K562 (cell line): ENCODE results near the gene CUTA. TPM values are rescaled to one million over a fixed set of nuclear protein-coding genes. Genes with fewer than 3 reads are reported as not detected.

Experiments used
- ATAC-seq: fragments of 200-7000 bp; cut with Tn5 transposase; 3 replicates; pipeline ENCODE4 v1.9.1; 2020; ENCODE audit warnings: moderate library complexity
- BruUV-seq: library from RNA; stranded (reverse); fragments of 400-500 nt; replicated peaks from 2 replicates; lab custom pipeline; 2021; lab: Mats Ljungman, UMichigan
- CTCF ChIA-PET: fragments of 300-600 bp; formaldehyde crosslinking; extraction: SDS; loops from one replicate; lab custom pipeline; 2021; ENCODE audit warnings: low intra/inter-chr PET ratio; lab: Yijun Ruan, JAX
- POLR2A ChIA-PET: fragments of 300-600, 350-650 bp; sonication (Branson Sonifier 250); formaldehyde crosslinking; extraction: SDS; loops from one replicate; lab custom pipeline; 2021; ENCODE audit warnings: antibody characterized with exemption, inconsistent platforms; lab: Yijun Ruan, JAX
- DNase-seq, 4 experiments: peaks; one replicate each; pipeline versions ENCODE4 v3.0.0 to v3.0.0-alpha.2; 2011 to 2018; ENCODE audit warnings: low spot score in 3 of 4, mixed read lengths in 3 of 4; ENCODE audit errors: extremely low read depth in 1 of 4
- FAIRE-seq: peaks from 2 replicates; lab custom pipeline; 2011; peaks lifted over from hg19 to GRCh38; lab: Jason Lieb, UNC
- H2AFZ ChIP-seq: 2 replicates; pipeline ENCODE4 v1.6.0; 2011; ENCODE audit warnings: low read depth, low read length, control low read depth, inconsistent platforms
- H3K27ac ChIP-seq: fragments of 200-600 bp; 3 replicates; pipeline ENCODE4 v1.8.0; 2011; ENCODE audit warnings: low read depth, mild to moderate bottlenecking, control low read depth, inconsistent platforms, low read length, moderate library complexity, mixed read lengths; ENCODE audit errors: extremely low read depth
- H3K27me3 ChIP-seq, 2 experiments: fragments of 300-600 bp in 1 of 2; 2 replicates in 1 of 2; 3 replicates in 1 of 2; pipeline versions ENCODE4 v1.6.0 to v1.8.0; 2011; ENCODE audit warnings: inconsistent platforms in 2 of 2, low read length in 2 of 2, mild to moderate bottlenecking in 1 of 2, mixed read lengths in 1 of 2, moderate library complexity in 1 of 2; ENCODE audit not compliant: control insufficient read depth in 2 of 2, insufficient read depth in 2 of 2
- H3K36me3 ChIP-seq: fragments of 300-600 bp; 3 replicates; pipeline ENCODE4 v1.8.0; 2011; ENCODE audit warnings: mild to moderate bottlenecking, low read length, inconsistent platforms; ENCODE audit not compliant: control insufficient read depth, insufficient read depth
- H3K4me1 ChIP-seq, 2 experiments: fragments of 200-600 bp in 1 of 2; replicated peaks in 1 of 2; 2 replicates in 1 of 2; 3 replicates in 1 of 2; pipeline versions ENCODE4 v1.5.1 to v1.8.0; 2011; ENCODE audit warnings: inconsistent platforms in 2 of 2, low read length in 2 of 2, mild to moderate bottlenecking in 1 of 2, mixed read lengths in 1 of 2, moderate library complexity in 1 of 2; ENCODE audit not compliant: control insufficient read depth in 2 of 2, insufficient read depth in 2 of 2
- H3K4me2 ChIP-seq: 2 replicates; pipeline ENCODE4 v1.6.1; 2011; ENCODE audit warnings: low read length, control low read depth, inconsistent platforms, mixed read lengths; ENCODE audit not compliant: insufficient read depth
- H3K4me3 ChIP-seq: fragments of 200-600 bp; sonication (generic), shearing (Covaris generic); 2 replicates; pipeline ENCODE4 v1.5.1; 2016; ENCODE audit warnings: control low read depth, inconsistent platforms
- H3K79me2 ChIP-seq: fragments of 200-600 bp; 3 replicates; pipeline ENCODE4 v1.8.0; 2011; ENCODE audit warnings: low read length, inconsistent platforms; ENCODE audit not compliant: control insufficient read depth, insufficient read depth
- H3K9ac ChIP-seq, 2 experiments: 2 replicates each; pipeline versions ENCODE4 v1.6.0 to v1.6.1; 2011; ENCODE audit warnings: low read depth in 2 of 2, low read length in 2 of 2, control low read depth in 1 of 2, inconsistent platforms in 1 of 2, mild to moderate bottlenecking in 1 of 2, mixed read lengths in 1 of 2; ENCODE audit not compliant: insufficient read depth in 1 of 2
- H3K9me1 ChIP-seq: one replicate; pipeline ENCODE4 v1.6.0; 2011; ENCODE audit warnings: inconsistent platforms, mild to moderate bottlenecking, low read length, moderate library complexity; ENCODE audit not compliant: control insufficient read depth, insufficient read depth
- H3K9me3 ChIP-seq: replicated peaks from 2 replicates; pipeline ENCODE4 v1.5.1; 2011; ENCODE audit warnings: low read depth, low read length, inconsistent platforms; ENCODE audit not compliant: control insufficient read depth, insufficient read depth
- H4K20me1 ChIP-seq: replicated peaks from 2 replicates; pipeline ENCODE4 v1.6.1; 2011; ENCODE audit warnings: low read length, inconsistent platforms, mixed read lengths; ENCODE audit not compliant: control insufficient read depth, insufficient read depth
- ATF1 ChIP-seq, 2 experiments: fragments of 450-650 bp in 1 of 2; IDR thresholded peaks; 2 replicates each; pipeline ENCODE4 v1.6.1; 2016; ENCODE audit warnings: missing compliant biosample characterization in 1 of 2, missing genetic modification characterization in 1 of 2
- CEBPB ChIP-seq: fragments of 450-650 bp; IDR thresholded peaks from 2 replicates; pipeline ENCODE4 v1.6.1; 2016; ENCODE audit warnings: missing genetic modification characterization, missing compliant biosample characterization
- ETV6 ChIP-seq, 3 experiments: fragments of 150-350 bp in 1 of 3; sonication (generic) in 1 of 3; formaldehyde crosslinking in 1 of 3; IDR thresholded peaks; 2 replicates each; pipeline versions ENCODE4 v1.6.1 to v1.8.0; 2014 to 2022; ENCODE audit warnings: borderline replicate concordance in 2 of 3, low read depth in 2 of 3, antibody characterized with exemption in 1 of 3, low read length in 1 of 3, mild to moderate bottlenecking in 1 of 3, missing genetic modification reagents in 1 of 3
- GTF2A2 ChIP-seq: IDR thresholded peaks from 2 replicates; pipeline ENCODE4 v1.6.1; 2016; ENCODE audit warnings: mild to moderate bottlenecking, missing genetic modification characterization, missing compliant biosample characterization
- KDM1A ChIP-seq, 2 experiments: fragments of 450-650 bp; IDR thresholded peaks; 2 replicates each; pipeline ENCODE4 v1.6.1; 2016; ENCODE audit warnings: mild to moderate bottlenecking in 2 of 2
- KHSRP ChIP-seq: fragments of 450-650 bp; IDR thresholded peaks from 2 replicates; pipeline ENCODE4 v1.6.1; 2017
- PHB2 ChIP-seq: fragments of 450-650 bp; IDR thresholded peaks from 2 replicates; pipeline ENCODE4 v1.6.1; 2017; ENCODE audit warnings: low read depth
- PHF8 ChIP-seq: fragments of 200-600 bp; sonication (generic); IDR thresholded peaks from 2 replicates; pipeline ENCODE4 v1.6.1; 2012; ENCODE audit warnings: mixed run types, mild to moderate bottlenecking, inconsistent platforms, low read length, moderate library complexity, borderline replicate concordance
- PRPF4 ChIP-seq: fragments of 200-400 bp; formaldehyde crosslinking; IDR thresholded peaks from one replicate; pipeline ENCODE4 v1.6.1; 2017; ENCODE audit warnings: low read length, low read depth, mild to moderate bottlenecking; ENCODE audit not compliant: insufficient read depth, poor library complexity, severe bottlenecking
- SREBF2 ChIP-seq: sonication (generic); formaldehyde crosslinking; IDR thresholded peaks from 2 replicates; pipeline ENCODE4 v1.4.0; 2020; ENCODE audit warnings: mild to moderate bottlenecking, missing genetic modification reagents
- TAF1 ChIP-seq: IDR thresholded peaks from 2 replicates; pipeline ENCODE4 v1.6.1; 2011; ENCODE audit warnings: mild to moderate bottlenecking, low read length, moderate library complexity; ENCODE audit not compliant: insufficient read depth, control insufficient read depth, severe bottlenecking; ENCODE audit errors: extremely low read depth
- TBL1XR1 ChIP-seq, 2 experiments: IDR thresholded peaks; 2 replicates each; pipeline ENCODE4 v1.6.1; 2012; ENCODE audit warnings: improper control_type of control experiment in 2 of 2, low read length in 2 of 2, mild to moderate bottlenecking in 1 of 2
- ZNF316 ChIP-seq: fragments of 450-650 bp; IDR thresholded peaks from 2 replicates; pipeline ENCODE4 v1.6.1; 2016
- ZNF507 ChIP-seq: conservative IDR thresholded peaks from 2 replicates; pipeline ENCODE4 v1.6.1; 2017; ENCODE audit warnings: missing genetic modification characterization, missing compliant biosample characterization
- WGBS: fragments of 100-300 bp; shearing (Covaris generic); methylation state at CpG from one replicate; pipeline ENCODE4 v1.1.6; 2016; ENCODE audit warnings: low coverage, mixed read lengths; ENCODE audit not compliant: insufficient coverage; ENCODE audit errors: missing lambda C conversion rate; 5-methylcytosine and 5-hydroxymethylcytosine counted together
- in situ Hi-C: fragments of 300-500 bp; cut with MboI; formaldehyde crosslinking; loops from 4 replicates; pipeline ENCODE4 v1.15.0; 2018; ENCODE audit warnings: inconsistent platforms, mixed read lengths
- intact Hi-C: fragments of 100-400 bp; cut with micrococcal nuclease; formaldehyde crosslinking; loops from 2 replicates; pipeline ENCODE4 v1.14.2; 2022
- polyA plus RNA-seq, 8 experiments: library from polyadenylated mRNA; depleted of rRNA in 4 of 8; stranded (reverse) in 5 of 8; unstranded in 3 of 8; fragments of >200 nt; fragmentation: Nextera tagmentation in 2 of 8; fragmentation: Illumina TruSeq in 1 of 8; extraction: Ambion mirVana in 2 of 8; extraction: Trizol in 1 of 8; gene quantifications; 2 replicates each; pipeline versions ENCODE4 v1.2.1 to v1.2.3, GENCODE V29; 2011 to 2014; ENCODE audit warnings: inconsistent platforms in 1 of 8, missing spikeins in 1 of 8
- total RNA-seq, 7 experiments: library from RNA; depleted of rRNA in 6 of 7; stranded (reverse); fragments of >200 nt in 6 of 7; fragmentation: Illumina TruSeq in 2 of 7; extraction: Trizol in 2 of 7; gene quantifications; 2 replicates each; pipeline versions ENCODE4 v1.2.1 to v1.2.3, GENCODE V29; 2011 to 2021; ENCODE audit warnings: low replicate concordance in 1 of 7
- TF ChIP-seq, protein P1 (sequence below): fragments of 450-650 bp; conservative IDR thresholded peaks from 2 replicates; pipeline ENCODE4 v1.6.1; 2016; ENCODE audit warnings: missing genetic modification characterization, low read depth, mild to moderate bottlenecking, missing compliant biosample characterization, moderate library complexity
- TF ChIP-seq, protein P2 (sequence below): sonication (generic); formaldehyde crosslinking; IDR thresholded peaks from 2 replicates; pipeline ENCODE4 v1.5.0; 2020; ENCODE audit warnings: missing genetic modification reagents
- TF ChIP-seq, protein P3 (sequence below), 2 experiments: fragments of 450-650 bp in 1 of 2; sonication (generic) in 1 of 2; formaldehyde crosslinking; conservative IDR thresholded peaks; 2 replicates each; pipeline versions ENCODE4 v1.4.0 to v1.8.1; 2020 to 2022; ENCODE audit warnings: mild to moderate bottlenecking in 1 of 2, missing genetic modification reagents in 1 of 2

Gene CUTA
- total and polyA plus RNA-seq, 9 of the 15 experiments (the other 6 are each of a cell fraction or from before 2014, with no cell fraction given): 166 to 682 (median 310) TPM

DNA sequence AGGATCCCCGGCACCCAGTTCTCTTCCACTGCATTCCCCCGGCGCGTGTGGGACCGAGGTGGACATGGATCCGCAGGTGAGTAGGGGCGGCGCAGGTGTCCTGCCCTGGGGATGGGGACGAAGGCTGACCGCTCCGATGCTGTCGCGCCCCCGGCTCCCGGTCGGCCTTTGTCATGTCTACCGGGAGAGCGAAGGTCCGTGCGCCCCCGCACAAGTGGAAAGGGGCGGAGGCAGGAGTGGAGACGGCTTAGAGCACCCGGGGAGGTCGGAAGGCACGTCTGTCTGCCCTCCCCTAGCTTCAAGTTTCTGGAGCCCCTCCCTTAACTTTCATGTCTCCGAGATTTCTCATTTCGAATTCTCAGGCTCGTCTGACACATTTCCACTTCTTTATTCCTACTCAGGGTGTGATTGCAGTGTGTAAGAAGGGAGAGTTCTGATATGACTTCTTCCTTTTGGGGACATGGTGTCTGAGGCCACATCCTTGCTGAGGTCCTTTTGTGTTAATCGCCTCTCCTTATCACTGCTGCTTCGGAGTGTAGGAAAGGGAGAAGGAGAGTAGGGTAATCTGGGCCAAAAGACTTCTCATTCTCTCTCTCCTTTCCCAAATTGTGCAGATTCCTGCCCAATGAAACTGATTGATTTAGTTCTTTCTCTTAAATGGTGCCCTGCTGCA is 25.8 kb downstream of the CUTA start:
- H3K27me3 ChIP-seq: no peaks in the 10 kb centered on the region
- peak overlapping the region; percentile 89 for H3K27ac ChIP-seq
- intact Hi-C loops: loop anchor here (1.0 to 5.0 kb wide), 6 partner anchors 18 to 100 kb away; partner anchors contain the start of genes CUTA and RGL2
- 0 out of 2 replicates have a peak, but pooled peaks cover 3% of the 10 kb centered on the region for H4K20me1 ChIP-seq
- in situ Hi-C loops: no loop called here
- H3K4me2 ChIP-seq: peak overlapping the region; percentile 93
- ChIA-PET POLR2A (interaction anchor here (0.5 to 1.3 kb wide), 8 partner anchors 9 to 550 kb away, joined by 3 to 5 read pairs (median 4); partner anchors contain the start of gene B3GALT4), CTCF (interaction anchor here (0.9 to 2.1 kb wide), 3 partner anchors 10 to 112 kb away, joined by 4 to 12 read pairs (median 9); no protein-coding TSS in a partner anchor)
- no peaks in the 10 kb centered on the region for H3K9me1 ChIP-seq
- peak overlapping the region; percentile 74 for H3K4me3 ChIP-seq
- peaks cover 31% of the 10 kb centered on the region; the same call in 2 of the 3 replicates for H3K36me3 ChIP-seq
- H2AFZ ChIP-seq: peak overlapping the region; percentile 96
- peak; percentile 48 for ATAC-seq
- peaks cover 52% of the 10 kb centered on the region for H3K79me2 ChIP-seq
- peak; percentile 57 to 74 (median 73) for DNase-seq
- peaks cover 19 to 22% of the 10 kb centered on the region in 2 experiments for H3K4me1 ChIP-seq
- under 1% methylated on average over 30 of the region's 31 CpGs for WGBS
- BruUV-seq: TSS peak; percentile 71
- no peaks in the 10 kb centered on the region for H3K9me3 ChIP-seq
- H3K9ac ChIP-seq: peak overlapping the region; percentile 92
- FAIRE-seq: peak; percentile 23
- TF ChIP-seq ZNF507 (tag) (no peak), PHB2 (no peak), PHF8 (peak; percentile 81; the same call in 1 of the 2 replicates), GTF2A2 (tag) (no peak), TAF1 (no peak), KHSRP (no peak), CEBPB (tag) (no peak), ETV6 (IDR thresholded peaks at IDR 0.05; ENCODE audit: borderline replicate concordance in 1 of 2, low read depth in 2 of 2, low read length in 1 of 2) (no peak), ETV6 (CRISPR knock-in tag; IDR thresholded peaks at IDR 0.05; ENCODE audit: borderline replicate concordance) (no peak), ZNF316 (peak; percentile 12; the same call in 1 of the 2 replicates), SREBF2 (CRISPR knock-in tag) (0 out of 2 replicates have a peak, but pooled peaks have one; percentile 87), ATF1 (CRISPR knock-in tag; IDR thresholded peaks at IDR 0.05) (no peak), ATF1 (tag; IDR thresholded peaks at IDR 0.05) (no peak), PRPF4 (peak; percentile 4), KDM1A (IDR thresholded peaks at IDR 0.05) (no peak; a peak in 1 of 4 replicates), TBL1XR1 (IDR thresholded peaks at IDR 0.05; ENCODE audit: low read length in 2 of 2) (no peak)
- TF ChIP-seq, protein P1, sequence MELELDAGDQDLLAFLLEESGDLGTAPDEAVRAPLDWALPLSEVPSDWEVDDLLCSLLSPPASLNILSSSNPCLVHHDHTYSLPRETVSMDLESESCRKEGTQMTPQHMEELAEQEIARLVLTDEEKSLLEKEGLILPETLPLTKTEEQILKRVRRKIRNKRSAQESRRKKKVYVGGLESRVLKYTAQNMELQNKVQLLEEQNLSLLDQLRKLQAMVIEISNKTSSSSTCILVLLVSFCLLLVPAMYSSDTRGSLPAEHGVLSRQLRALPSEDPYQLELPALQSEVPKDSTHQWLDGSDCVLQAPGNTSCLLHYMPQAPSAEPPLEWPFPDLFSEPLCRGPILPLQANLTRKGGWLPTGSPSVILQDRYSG (tag): no peak
- TF ChIP-seq, protein P2, sequence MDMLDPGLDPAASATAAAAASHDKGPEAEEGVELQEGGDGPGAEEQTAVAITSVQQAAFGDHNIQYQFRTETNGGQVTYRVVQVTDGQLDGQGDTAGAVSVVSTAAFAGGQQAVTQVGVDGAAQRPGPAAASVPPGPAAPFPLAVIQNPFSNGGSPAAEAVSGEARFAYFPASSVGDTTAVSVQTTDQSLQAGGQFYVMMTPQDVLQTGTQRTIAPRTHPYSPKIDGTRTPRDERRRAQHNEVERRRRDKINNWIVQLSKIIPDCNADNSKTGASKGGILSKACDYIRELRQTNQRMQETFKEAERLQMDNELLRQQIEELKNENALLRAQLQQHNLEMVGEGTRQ (CRISPR knock-in tag): no peak
- TF ChIP-seq, protein P3, sequence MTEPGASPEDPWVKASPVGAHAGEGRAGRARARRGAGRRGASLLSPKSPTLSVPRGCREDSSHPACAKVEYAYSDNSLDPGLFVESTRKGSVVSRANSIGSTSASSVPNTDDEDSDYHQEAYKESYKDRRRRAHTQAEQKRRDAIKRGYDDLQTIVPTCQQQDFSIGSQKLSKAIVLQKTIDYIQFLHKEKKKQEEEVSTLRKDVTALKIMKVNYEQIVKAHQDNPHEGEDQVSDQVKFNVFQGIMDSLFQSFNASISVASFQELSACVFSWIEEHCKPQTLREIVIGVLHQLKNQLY (CRISPR knock-in tag; conservative IDR thresholded peaks at IDR 0.05): no peak
